ENCODE results near the gene ELAVL1.

DNA sequence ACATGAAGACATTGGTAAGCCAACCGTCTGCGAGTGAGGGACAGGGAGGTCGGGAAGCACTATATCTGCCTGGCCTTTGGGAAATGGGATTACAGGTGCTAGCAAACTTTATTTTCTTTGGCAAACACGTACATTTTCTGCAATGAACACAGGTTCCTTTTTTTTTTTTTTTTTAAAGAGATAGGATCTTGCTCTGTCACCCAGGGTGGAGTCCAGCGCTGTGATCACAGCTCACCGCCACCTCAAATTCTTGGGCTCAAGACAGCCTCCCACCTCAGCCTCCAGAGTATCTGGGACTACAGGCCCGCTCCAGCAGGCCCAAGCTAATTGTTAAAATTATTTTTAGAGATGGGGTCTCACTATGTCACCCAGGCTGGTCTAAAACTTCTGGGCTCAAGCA lies 24.2 kb downstream of the ELAVL1 start:
- TF ChIP-seq, protein P1, sequence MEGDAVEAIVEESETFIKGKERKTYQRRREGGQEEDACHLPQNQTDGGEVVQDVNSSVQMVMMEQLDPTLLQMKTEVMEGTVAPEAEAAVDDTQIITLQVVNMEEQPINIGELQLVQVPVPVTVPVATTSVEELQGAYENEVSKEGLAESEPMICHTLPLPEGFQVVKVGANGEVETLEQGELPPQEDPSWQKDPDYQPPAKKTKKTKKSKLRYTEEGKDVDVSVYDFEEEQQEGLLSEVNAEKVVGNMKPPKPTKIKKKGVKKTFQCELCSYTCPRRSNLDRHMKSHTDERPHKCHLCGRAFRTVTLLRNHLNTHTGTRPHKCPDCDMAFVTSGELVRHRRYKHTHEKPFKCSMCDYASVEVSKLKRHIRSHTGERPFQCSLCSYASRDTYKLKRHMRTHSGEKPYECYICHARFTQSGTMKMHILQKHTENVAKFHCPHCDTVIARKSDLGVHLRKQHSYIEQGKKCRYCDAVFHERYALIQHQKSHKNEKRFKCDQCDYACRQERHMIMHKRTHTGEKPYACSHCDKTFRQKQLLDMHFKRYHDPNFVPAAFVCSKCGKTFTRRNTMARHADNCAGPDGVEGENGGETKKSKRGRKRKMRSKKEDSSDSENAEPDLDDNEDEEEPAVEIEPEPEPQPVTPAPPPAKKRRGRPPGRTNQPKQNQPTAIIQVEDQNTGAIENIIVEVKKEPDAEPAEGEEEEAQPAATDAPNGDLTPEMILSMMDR (conservative IDR thresholded peaks at IDR 0.05; ENCODE audit: low read length): no peak
- TF ChIP-seq EZH2phosphoT487 (IDR thresholded peaks at IDR 0.05; ENCODE audit: borderline replicate concordance, low read depth, low read length): no peak
